Measurements from ENCODE around the gene NYAP2. TPM values are rescaled to one million over a fixed set of nuclear protein-coding genes. Genes with fewer than 3 reads are reported as not detected.

Gene NYAP2
- total and polyA plus RNA-seq, 8 donors: 0.03 to 0.31 (median 0.07) TPM; not detected in 1

DNA sequence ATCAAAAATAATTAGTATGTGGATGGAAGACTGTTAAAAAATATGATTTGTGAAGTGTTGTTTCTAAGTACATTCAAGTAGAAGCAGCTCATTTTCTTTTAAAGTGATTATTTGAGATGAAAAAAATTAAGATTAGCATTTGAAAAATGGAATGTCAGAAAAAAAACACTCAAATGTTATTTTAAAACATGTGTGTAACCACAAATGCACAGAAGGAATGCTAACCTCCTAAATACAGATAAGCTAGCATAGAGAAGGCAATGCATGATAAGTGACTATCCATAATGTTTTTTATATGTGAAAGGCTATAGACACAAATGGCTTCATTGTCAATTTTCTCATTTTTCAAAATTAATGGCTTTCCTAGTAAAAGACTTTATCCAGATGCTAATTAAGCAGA lies 198.9 kb downstream of the NYAP2 start:
- no peak overlapping the region for H3K4me3 ChIP-seq
- ATAC-seq (no peak), DNase-seq (no peak), FAIRE-seq (no peak)
- TF ChIP-seq, protein P1, sequence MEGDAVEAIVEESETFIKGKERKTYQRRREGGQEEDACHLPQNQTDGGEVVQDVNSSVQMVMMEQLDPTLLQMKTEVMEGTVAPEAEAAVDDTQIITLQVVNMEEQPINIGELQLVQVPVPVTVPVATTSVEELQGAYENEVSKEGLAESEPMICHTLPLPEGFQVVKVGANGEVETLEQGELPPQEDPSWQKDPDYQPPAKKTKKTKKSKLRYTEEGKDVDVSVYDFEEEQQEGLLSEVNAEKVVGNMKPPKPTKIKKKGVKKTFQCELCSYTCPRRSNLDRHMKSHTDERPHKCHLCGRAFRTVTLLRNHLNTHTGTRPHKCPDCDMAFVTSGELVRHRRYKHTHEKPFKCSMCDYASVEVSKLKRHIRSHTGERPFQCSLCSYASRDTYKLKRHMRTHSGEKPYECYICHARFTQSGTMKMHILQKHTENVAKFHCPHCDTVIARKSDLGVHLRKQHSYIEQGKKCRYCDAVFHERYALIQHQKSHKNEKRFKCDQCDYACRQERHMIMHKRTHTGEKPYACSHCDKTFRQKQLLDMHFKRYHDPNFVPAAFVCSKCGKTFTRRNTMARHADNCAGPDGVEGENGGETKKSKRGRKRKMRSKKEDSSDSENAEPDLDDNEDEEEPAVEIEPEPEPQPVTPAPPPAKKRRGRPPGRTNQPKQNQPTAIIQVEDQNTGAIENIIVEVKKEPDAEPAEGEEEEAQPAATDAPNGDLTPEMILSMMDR (IDR thresholded peaks at IDR 0.05): no peak
- no peaks in the 10 kb centered on the region for H3K4me1 ChIP-seq
- H3K27ac ChIP-seq: no peak overlapping the region
- H3K27me3 ChIP-seq: no peaks in the 10 kb centered on the region
- no peaks in the 10 kb centered on the region for H3K9me3 ChIP-seq
- intact Hi-C loops (cut with DNase I): no loop called here
- H3K36me3 ChIP-seq: no peaks in the 10 kb centered on the region

DNA sequence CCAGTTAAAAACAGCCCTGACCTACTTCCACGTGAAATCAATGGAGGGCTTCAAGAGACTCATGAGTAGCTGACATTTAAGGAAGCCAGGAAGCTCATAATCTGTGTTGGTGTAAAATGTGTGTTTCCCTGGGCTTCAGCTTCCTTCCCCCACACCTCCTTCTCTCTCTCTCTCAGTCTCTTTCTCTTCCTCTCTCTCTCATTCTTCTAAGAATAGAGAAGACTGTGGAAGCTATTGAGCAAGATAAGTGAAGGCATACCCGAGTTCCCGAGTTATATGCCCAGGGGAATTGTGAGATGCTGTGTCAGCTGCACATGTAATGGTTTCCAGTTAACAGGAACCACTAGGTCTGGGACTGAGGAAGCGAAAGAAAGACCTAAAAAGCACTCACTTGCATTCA lies 199.4 kb downstream of the NYAP2 start:
- Histone ChIP-seq H3K9me3 (no peaks in the 10 kb centered on the region), H3K27ac (no peak overlapping the region), H3K27me3 (no peaks in the 10 kb centered on the region), H3K4me1 (no peaks in the 10 kb centered on the region), H3K4me3 (no peak overlapping the region), H3K36me3 (no peaks in the 10 kb centered on the region)
- TF ChIP-seq, protein P1 (IDR thresholded peaks at IDR 0.05): no peak
- no peak for ATAC-seq
- DNase-seq: no peak
- FAIRE-seq: no peak
- 73 to 80% methylated on average over 4 of the region's 4 CpGs for WGBS, 2 donors
- intact Hi-C loops (cut with DNase I): no loop called here

DNA sequence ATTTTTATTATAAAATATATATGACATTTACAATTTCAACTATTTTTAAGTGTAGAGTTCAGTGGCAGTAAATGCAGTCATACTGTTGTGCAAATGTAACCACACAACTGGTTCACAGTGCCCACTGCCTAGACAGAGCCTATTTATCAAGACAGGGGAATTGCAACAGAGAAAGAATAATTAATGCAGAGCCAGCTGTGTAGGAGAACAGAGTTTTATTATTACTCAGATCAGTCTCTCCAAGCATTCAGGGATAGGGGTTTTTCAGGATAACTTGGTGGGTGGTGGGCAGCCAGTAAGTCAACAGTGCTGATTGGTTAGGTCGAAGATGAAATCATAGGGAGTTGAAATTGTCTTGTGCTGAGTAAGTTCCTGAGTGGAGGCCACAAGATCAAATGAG lies 200.3 kb downstream of the NYAP2 start:
- Histone ChIP-seq H3K36me3 (no peaks in the 10 kb centered on the region), H3K9me3 (no peaks in the 10 kb centered on the region), H3K27ac (no peak overlapping the region), H3K27me3 (no peaks in the 10 kb centered on the region), H3K4me3 (no peak overlapping the region), H3K4me1 (no peaks in the 10 kb centered on the region)
- 87 to 93% methylated on average over 1 of the region's 1 CpG for WGBS, 2 donors
- intact Hi-C loops (cut with DNase I): no loop called here
- DNase-seq (no peak), FAIRE-seq (no peak), ATAC-seq (no peak)
- TF ChIP-seq, protein P1 (IDR thresholded peaks at IDR 0.05): no peak

DNA sequence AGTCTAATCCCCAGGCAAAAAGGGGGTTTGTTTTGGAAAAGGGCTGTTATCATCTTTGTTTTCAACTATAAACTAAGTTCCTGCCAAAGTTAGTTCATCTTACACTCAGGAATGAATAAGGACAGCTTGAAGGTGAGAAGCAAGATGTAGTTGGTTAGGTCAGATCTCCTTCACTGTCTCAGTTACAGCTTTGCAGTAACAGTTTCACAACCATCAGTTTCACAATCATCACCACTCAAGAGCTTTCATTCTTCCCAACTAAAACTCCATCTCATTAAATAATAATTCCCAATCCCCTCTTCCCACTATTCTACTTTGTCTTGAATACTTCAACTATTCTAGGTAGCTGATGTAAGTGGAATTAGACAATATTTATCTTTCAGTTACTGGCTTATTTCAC lies 200.9 kb downstream of the NYAP2 start:
- intact Hi-C loops (cut with DNase I): no loop called here
- Histone ChIP-seq H3K36me3 (no peaks in the 10 kb centered on the region), H3K4me1 (no peaks in the 10 kb centered on the region), H3K9me3 (no peaks in the 10 kb centered on the region), H3K27ac (no peak overlapping the region), H3K27me3 (no peaks in the 10 kb centered on the region), H3K4me3 (no peak overlapping the region)
- DNase-seq: no peak
- TF ChIP-seq, protein P1 (IDR thresholded peaks at IDR 0.05): no peak
- FAIRE-seq: no peak
- ATAC-seq: no peak

DNA sequence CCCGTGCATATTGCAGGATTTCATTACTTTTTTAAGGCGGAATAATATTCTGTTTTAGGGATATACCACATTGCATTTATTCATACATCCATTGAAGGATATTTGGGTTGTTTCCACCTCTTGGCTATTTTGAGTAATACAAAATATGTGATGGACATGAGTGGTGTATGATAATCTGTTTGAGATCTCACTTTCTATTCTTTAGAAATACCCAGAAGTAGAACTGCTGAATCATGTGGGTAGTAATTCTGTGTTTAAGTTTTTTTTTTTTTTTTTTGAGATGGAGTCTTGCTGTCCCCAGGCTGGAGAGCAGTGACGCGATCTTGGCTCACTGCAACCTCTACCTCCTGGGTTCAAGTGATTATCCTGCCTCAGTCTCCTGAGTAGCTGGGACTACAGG lies 201.4 kb downstream of the NYAP2 start:
- FAIRE-seq (no peak), ATAC-seq (no peak), DNase-seq (no peak)
- WGBS, 2 donors: 85 to 95% methylated on average over 4 of the region's 4 CpGs
- Histone ChIP-seq H3K4me1 (no peaks in the 10 kb centered on the region), H3K36me3 (no peaks in the 10 kb centered on the region), H3K27ac (no peak overlapping the region), H3K27me3 (no peaks in the 10 kb centered on the region), H3K4me3 (no peak overlapping the region), H3K9me3 (no peaks in the 10 kb centered on the region)
- intact Hi-C loops (cut with DNase I): no loop called here
- TF ChIP-seq, protein P1 (IDR thresholded peaks at IDR 0.05): no peak

Measured in pancreas (tissue), 10 donors.